ENCODE results near the gene MDH1. TPM values are rescaled to one million over a fixed set of nuclear protein-coding genes. Genes with fewer than 3 reads are reported as not detected.

The MDH1 gene
- total and polyA plus RNA-seq, 9 of the 15 experiments (the other 6 are each of a cell fraction or from before 2014, with no cell fraction given) = 191 to 1,225 (median 284) TPM

DNA sequence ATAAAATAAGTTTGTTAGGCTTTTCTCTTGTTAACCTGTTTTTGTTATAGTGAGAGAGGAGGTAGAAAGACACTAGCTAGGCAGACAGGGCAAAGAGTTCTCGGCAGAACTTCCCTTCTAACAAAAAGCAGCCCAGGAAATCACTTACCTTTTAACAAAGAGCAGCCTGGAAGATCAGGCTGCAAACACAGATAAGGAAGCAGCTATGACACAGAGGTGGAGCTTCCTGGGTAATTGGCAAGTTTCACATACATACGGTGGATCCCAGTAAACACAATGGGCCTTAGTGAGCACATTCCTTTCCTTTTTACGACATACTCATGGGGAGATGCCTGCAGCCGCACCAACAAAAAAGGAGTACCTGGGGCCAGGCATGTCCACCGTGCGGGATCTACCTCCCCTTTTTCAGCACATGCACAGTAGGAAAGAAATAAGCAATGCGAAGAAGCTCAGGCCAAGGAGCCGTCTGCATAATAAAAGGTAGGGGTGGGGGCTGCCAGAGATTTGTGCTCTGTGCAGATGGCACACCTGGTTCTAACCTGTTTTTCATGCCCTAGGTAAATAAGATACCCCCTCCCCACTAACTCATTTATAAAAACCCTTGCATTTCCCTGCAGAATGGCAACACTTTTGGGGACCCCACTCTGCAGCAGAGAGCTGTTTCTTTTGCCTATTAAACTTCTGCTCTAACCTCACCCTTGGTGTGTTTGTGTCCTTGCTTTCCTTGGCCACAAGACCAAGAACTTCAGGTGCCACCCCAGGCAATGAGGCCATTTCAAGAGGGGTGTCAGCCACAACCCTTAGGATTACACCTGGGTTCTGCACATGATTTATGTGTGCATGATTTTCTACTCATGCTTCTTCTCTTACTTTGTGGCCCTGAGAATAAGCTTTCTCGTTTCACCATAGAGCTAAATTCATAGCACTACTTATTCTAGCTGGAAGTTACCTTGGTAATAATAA lies 26.5 kb downstream of the MDH1 start:
- H3K9me3 ChIP-seq (replicated peaks; ENCODE audit: control insufficient read depth, insufficient read depth, low read depth, low read length) = no peaks in the 10 kb centered on the region
- peak; percentile 93 for ATAC-seq
- H3K4me3 ChIP-seq = no peak overlapping the region
- POLR2A ChIA-PET = interaction anchor here (0.6 to 1.2 kb wide), 6 partner anchors 10 to 1744 kb away, joined by 3 to 8 read pairs (median 3); no protein-coding TSS in a partner anchor
- peak in 2 of 4 experiments; percentile 47 to 65 for DNase-seq (ENCODE audit: extremely low read depth in 1 of 4, low spot score in 3 of 4)
- peak overlapping the region in 1 of 2 experiments; percentile 29; a peak in 1 of 4 replicates for H3K9ac ChIP-seq (ENCODE audit: insufficient read depth in 1 of 2, low read depth in 2 of 2, low read length in 2 of 2)
- 17% methylated on average over 9 of the region's 9 CpGs for WGBS (ENCODE audit: insufficient coverage, low coverage, missing lambda C conversion rate)
- BruUV-seq (replicated peaks) = no TSS peak
- FAIRE-seq = peak; percentile 73
- CTCF ChIA-PET (ENCODE audit: low intra/inter-chr PET ratio) = no interaction called here
- peak overlapping the region; percentile 81 for H2AFZ ChIP-seq (ENCODE audit: low read depth, low read length)
- H3K4me2 ChIP-seq (ENCODE audit: insufficient read depth, low read length) = peak overlapping the region; percentile 46
- no peak overlapping the region for H3K27ac ChIP-seq (ENCODE audit: extremely low read depth, low read depth, low read length)
- H3K36me3 ChIP-seq (ENCODE audit: control insufficient read depth, insufficient read depth, low read length) = no peaks in the 10 kb centered on the region
- peaks cover 10 to 11% of the 10 kb centered on the region in 2 experiments; a peak in 3 of 5 replicates for H3K27me3 ChIP-seq (ENCODE audit: control insufficient read depth in 2 of 2, insufficient read depth in 2 of 2, low read length in 2 of 2)
- H3K79me2 ChIP-seq (ENCODE audit: control insufficient read depth, insufficient read depth, low read length) = no peaks in the 10 kb centered on the region
- no peaks in the 10 kb centered on the region; a peak in 3 of 5 replicates for H3K4me1 ChIP-seq (replicated peaks in 1 of 2; ENCODE audit: control insufficient read depth in 2 of 2, insufficient read depth in 2 of 2, low read length in 2 of 2)
- intact Hi-C loops (cut with micrococcal nuclease) = no loop called here
- H3K9me1 ChIP-seq (ENCODE audit: control insufficient read depth, insufficient read depth, low read length) = no peaks in the 10 kb centered on the region
- in situ Hi-C loops (cut with MboI) = no loop called here
- no peaks in the 10 kb centered on the region for H4K20me1 ChIP-seq (replicated peaks; ENCODE audit: control insufficient read depth, insufficient read depth, low read length)
- TF ChIP-seq TCF3 (CRISPR knock-in tag; IDR thresholded peaks at IDR 0.05) = peak; percentile 48; the same call in 1 of the 2 replicates
- no peak for TF ChIP-seq U2AF2 (optimal IDR thresholded peaks at IDR 0.05; ENCODE audit: low read depth, low read length)
- TF ChIP-seq, protein P1, sequence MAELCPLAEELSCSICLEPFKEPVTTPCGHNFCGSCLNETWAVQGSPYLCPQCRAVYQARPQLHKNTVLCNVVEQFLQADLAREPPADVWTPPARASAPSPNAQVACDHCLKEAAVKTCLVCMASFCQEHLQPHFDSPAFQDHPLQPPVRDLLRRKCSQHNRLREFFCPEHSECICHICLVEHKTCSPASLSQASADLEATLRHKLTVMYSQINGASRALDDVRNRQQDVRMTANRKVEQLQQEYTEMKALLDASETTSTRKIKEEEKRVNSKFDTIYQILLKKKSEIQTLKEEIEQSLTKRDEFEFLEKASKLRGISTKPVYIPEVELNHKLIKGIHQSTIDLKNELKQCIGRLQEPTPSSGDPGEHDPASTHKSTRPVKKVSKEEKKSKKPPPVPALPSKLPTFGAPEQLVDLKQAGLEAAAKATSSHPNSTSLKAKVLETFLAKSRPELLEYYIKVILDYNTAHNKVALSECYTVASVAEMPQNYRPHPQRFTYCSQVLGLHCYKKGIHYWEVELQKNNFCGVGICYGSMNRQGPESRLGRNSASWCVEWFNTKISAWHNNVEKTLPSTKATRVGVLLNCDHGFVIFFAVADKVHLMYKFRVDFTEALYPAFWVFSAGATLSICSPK (IDR thresholded peaks at IDR 0.05; ENCODE audit: borderline replicate concordance) = no peak
- peak; percentile 35; the same call in 1 of the 2 replicates for TF ChIP-seq TAL1 (IDR thresholded peaks at IDR 0.05)
- TF ChIP-seq SMARCE1 (IDR thresholded peaks at IDR 0.05) = 0 out of 2 replicates have a peak, but pooled peaks have one; percentile 26
- TF ChIP-seq SOX6 (IDR thresholded peaks at IDR 0.05) = peak; percentile 62; the same call in 1 of the 2 replicates
- no peak for TF ChIP-seq SMARCC2 (IDR thresholded peaks at IDR 0.05; ENCODE audit: low read depth)
- TF ChIP-seq HDAC1 (IDR thresholded peaks at IDR 0.05) = no peak
- TF ChIP-seq NRF1 (conservative IDR thresholded peaks at IDR 0.05 in 1 of 2, IDR thresholded peaks at IDR 0.05 in 1 of 2) = no peak
- no peak for TF ChIP-seq PHF8 (IDR thresholded peaks at IDR 0.05; ENCODE audit: borderline replicate concordance, low read length)
- no peak for TF ChIP-seq ZNF695 (CRISPR knock-in tag; IDR thresholded peaks at IDR 0.05)
- TF ChIP-seq DPF2 (IDR thresholded peaks at IDR 0.05) = peak; percentile 48; the same call in 1 of the 2 replicates
- TF ChIP-seq ZNF57 (CRISPR knock-in tag; IDR thresholded peaks at IDR 0.05) = no peak
- peak; percentile 47 for TF ChIP-seq CBFA2T3 (IDR thresholded peaks at IDR 0.05)
- TF ChIP-seq SMAD4 (CRISPR knock-in tag; conservative IDR thresholded peaks at IDR 0.05) = no peak
- TF ChIP-seq, protein P2, sequence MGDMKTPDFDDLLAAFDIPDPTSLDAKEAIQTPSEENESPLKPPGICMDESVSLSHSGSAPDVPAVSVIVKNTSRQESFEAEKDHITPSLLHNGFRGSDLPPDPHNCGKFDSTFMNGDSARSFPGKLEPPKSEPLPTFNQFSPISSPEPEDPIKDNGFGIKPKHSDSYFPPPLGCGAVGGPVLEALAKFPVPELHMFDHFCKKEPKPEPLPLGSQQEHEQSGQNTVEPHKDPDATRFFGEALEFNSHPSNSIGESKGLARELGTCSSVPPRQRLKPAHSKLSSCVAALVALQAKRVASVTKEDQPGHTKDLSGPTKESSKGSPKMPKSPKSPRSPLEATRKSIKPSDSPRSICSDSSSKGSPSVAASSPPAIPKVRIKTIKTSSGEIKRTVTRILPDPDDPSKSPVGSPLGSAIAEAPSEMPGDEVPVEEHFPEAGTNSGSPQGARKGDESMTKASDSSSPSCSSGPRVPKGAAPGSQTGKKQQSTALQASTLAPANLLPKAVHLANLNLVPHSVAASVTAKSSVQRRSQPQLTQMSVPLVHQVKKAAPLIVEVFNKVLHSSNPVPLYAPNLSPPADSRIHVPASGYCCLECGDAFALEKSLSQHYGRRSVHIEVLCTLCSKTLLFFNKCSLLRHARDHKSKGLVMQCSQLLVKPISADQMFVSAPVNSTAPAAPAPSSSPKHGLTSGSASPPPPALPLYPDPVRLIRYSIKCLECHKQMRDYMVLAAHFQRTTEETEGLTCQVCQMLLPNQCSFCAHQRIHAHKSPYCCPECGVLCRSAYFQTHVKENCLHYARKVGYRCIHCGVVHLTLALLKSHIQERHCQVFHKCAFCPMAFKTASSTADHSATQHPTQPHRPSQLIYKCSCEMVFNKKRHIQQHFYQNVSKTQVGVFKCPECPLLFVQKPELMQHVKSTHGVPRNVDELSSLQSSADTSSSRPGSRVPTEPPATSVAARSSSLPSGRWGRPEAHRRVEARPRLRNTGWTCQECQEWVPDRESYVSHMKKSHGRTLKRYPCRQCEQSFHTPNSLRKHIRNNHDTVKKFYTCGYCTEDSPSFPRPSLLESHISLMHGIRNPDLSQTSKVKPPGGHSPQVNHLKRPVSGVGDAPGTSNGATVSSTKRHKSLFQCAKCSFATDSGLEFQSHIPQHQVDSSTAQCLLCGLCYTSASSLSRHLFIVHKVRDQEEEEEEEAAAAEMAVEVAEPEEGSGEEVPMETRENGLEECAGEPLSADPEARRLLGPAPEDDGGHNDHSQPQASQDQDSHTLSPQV (IDR thresholded peaks at IDR 0.05) = no peak
- 0 out of 2 replicates have a peak, but pooled peaks have one; percentile 39 for TF ChIP-seq ELF1 (tag; IDR thresholded peaks at IDR 0.05)

All from K562 (cell line).